Nephron (organoid): Measurements from ENCODE around the gene RPTOR.
A peak's percentile ranks its signal among the peaks of the same experiment; 100 is the strongest.

Source experiments
- H3K27ac Mint-ChIP-seq, 3 experiments: 2 replicates each; pipeline ENCODE4 v1.8.0; 2020; ENCODE audit warnings: mixed read lengths in 3 of 3, mild to moderate bottlenecking in 2 of 3, moderate library complexity in 1 of 3
- H3K27me3 Mint-ChIP-seq: 2 replicates; pipeline ENCODE4 v1.8.0; 2021; ENCODE audit warnings: low read depth, mild to moderate bottlenecking, moderate library complexity, mixed read lengths
- H3K36me3 Mint-ChIP-seq: 2 replicates; pipeline ENCODE4 v1.8.0; 2020; ENCODE audit warnings: low read depth, mixed read lengths
- H3K4me1 Mint-ChIP-seq: 2 replicates; pipeline ENCODE4 v1.8.0; 2020; ENCODE audit warnings: mixed read lengths
- H3K4me3 Mint-ChIP-seq, 3 experiments: 2 replicates each; pipeline ENCODE4 v1.8.0; 2020; ENCODE audit warnings: mild to moderate bottlenecking in 3 of 3, mixed read lengths in 3 of 3, moderate library complexity in 2 of 3
- H3K9me3 Mint-ChIP-seq: 2 replicates; pipeline ENCODE4 v1.8.0; 2020; ENCODE audit warnings: mixed read lengths
- TF ChIP-seq, protein P1 (sequence below), 3 experiments: fragments of 200-600 bp; sonication (generic); IDR thresholded peaks; one replicate each; pipeline ENCODE4 v1.5.0; 2021; ENCODE audit warnings: antibody characterized with exemption in 3 of 3; ENCODE audit not compliant: unreplicated experiment in 3 of 3

The RPTOR gene

DNA sequence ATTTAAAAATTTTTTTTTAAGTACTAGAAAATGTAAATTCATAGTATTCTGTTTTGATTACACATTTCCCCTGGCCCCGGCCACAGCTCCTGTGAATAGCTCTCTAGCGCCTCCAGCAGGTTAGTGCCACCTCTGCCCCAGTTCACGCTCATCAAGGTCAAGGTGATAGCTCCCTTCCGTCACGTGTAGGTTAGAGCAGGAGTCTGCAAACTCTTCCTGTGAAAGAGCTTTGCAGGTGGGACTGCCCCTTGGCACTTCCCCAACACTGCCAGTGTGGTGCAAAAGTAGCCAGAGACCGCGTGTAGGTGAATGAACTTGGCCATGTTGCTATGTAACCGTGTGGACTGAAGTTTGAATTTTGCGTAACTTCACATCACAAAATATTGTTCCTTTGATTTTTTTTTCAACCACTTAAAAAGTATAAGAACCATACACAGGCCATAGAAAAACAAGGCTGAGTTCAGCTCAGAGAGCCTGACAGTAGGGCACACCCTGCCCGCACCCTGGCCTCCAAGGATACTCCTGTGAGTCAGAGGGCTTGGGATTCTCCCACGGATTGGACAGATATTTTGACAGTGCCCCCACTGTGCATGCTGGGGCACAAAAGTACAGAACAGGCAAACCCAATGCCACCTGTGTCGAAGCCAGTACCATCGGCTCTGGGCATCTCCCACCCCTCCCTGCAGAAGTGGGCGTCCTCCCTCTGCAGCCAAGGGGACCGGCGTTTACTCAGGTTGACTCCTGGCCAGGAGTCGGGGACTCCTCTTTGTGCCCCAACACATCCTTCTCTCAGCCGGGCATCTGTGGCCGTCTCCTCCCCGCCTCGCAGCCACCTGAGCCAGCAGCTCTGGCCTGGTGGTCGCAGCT, 355.0 kb downstream of the RPTOR start:
- no peak overlapping the region for H3K4me3 Mint-ChIP-seq
- TF ChIP-seq, protein P1, sequence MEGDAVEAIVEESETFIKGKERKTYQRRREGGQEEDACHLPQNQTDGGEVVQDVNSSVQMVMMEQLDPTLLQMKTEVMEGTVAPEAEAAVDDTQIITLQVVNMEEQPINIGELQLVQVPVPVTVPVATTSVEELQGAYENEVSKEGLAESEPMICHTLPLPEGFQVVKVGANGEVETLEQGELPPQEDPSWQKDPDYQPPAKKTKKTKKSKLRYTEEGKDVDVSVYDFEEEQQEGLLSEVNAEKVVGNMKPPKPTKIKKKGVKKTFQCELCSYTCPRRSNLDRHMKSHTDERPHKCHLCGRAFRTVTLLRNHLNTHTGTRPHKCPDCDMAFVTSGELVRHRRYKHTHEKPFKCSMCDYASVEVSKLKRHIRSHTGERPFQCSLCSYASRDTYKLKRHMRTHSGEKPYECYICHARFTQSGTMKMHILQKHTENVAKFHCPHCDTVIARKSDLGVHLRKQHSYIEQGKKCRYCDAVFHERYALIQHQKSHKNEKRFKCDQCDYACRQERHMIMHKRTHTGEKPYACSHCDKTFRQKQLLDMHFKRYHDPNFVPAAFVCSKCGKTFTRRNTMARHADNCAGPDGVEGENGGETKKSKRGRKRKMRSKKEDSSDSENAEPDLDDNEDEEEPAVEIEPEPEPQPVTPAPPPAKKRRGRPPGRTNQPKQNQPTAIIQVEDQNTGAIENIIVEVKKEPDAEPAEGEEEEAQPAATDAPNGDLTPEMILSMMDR (IDR thresholded peaks at IDR 0.05; ENCODE audit: unreplicated experiment in 3 of 3), result peak; percentile 28 to 53 (median 42)
- H3K4me1 Mint-ChIP-seq, result peaks cover 24% of the 10 kb centered on the region
- H3K27ac Mint-ChIP-seq, result no peak overlapping the region
- no peaks in the 10 kb centered on the region for H3K9me3 Mint-ChIP-seq
- peaks cover 4% of the 10 kb centered on the region for H3K27me3 Mint-ChIP-seq
- H3K36me3 Mint-ChIP-seq, result peaks cover 48% of the 10 kb centered on the region

DNA sequence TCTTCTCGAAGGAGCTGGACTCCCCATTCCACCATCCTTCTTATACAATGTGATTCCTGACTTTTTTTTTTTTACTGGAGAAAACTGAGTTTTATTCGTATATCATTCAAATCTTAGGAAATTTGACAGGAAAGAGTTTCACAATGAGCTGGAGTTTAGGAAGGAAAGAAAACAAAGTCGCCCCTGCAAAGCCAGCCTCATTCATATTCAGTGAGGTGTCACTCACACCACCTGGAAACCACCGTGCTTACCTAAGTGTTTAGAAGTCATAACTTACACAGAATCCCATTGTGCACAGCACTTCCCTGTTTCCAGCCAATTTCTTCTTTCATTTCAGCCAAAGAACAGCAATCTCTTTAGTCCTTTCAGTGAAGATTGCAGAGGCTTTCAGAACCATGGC, 356.7 kb downstream of the RPTOR start:
- H3K4me3 Mint-ChIP-seq, result no peak overlapping the region
- H3K27ac Mint-ChIP-seq, result peak overlapping the region; percentile 67 to 85 (median 78)
- H3K9me3 Mint-ChIP-seq, result no peaks in the 10 kb centered on the region
- TF ChIP-seq, protein P1 (IDR thresholded peaks at IDR 0.05; ENCODE audit: unreplicated experiment in 3 of 3), result no peak
- H3K27me3 Mint-ChIP-seq, result peaks cover 4% of the 10 kb centered on the region
- H3K4me1 Mint-ChIP-seq, result peaks cover 27% of the 10 kb centered on the region
- H3K36me3 Mint-ChIP-seq, result peaks cover 36% of the 10 kb centered on the region

DNA sequence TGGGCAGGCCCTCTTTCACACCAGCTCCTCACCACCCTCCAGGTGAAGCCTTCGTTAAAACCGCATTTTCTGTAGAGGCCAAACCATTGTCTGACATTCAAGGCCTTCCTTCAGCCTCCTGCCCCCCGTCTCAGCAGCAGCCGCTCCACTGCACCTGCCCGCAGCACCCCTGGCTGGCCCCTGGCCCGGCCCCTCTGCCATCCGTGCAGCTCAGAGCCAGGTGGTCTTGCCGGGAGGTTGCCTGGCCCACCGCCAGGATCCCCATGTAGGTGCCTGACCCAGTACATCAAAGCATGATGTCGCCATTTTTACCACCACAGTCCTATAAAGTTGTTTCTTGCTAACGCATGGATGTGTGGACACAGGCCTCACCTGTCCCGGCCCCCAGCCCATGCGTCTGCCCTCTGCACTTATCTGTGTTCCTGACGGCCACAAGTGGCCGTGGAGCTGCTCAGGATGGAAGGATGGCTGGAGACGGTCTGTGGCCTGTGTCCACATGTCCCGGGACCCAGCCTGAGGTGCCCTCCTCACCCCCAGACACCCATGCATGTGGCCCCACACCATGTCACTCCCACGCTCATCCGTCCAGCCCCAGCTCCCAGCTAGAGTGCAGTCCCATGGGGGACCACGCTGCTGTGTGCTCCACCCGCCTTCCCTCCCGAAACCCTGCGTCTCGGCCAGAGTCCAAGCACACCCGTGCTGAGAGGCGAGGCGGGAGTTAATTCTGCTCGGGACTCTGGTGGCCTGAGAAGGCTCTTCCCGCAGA, 357.7 kb downstream of the RPTOR start:
- H3K27me3 Mint-ChIP-seq, result peaks cover 4% of the 10 kb centered on the region
- H3K36me3 Mint-ChIP-seq, result peaks cover 36% of the 10 kb centered on the region
- no peak overlapping the region for H3K4me3 Mint-ChIP-seq
- peak overlapping the region in 2 of 3 experiments; percentile 67 to 85 for H3K27ac Mint-ChIP-seq
- no peaks in the 10 kb centered on the region for H3K9me3 Mint-ChIP-seq
- peaks cover 27% of the 10 kb centered on the region for H3K4me1 Mint-ChIP-seq
- TF ChIP-seq, protein P1 (IDR thresholded peaks at IDR 0.05; ENCODE audit: unreplicated experiment in 3 of 3), result no peak

DNA sequence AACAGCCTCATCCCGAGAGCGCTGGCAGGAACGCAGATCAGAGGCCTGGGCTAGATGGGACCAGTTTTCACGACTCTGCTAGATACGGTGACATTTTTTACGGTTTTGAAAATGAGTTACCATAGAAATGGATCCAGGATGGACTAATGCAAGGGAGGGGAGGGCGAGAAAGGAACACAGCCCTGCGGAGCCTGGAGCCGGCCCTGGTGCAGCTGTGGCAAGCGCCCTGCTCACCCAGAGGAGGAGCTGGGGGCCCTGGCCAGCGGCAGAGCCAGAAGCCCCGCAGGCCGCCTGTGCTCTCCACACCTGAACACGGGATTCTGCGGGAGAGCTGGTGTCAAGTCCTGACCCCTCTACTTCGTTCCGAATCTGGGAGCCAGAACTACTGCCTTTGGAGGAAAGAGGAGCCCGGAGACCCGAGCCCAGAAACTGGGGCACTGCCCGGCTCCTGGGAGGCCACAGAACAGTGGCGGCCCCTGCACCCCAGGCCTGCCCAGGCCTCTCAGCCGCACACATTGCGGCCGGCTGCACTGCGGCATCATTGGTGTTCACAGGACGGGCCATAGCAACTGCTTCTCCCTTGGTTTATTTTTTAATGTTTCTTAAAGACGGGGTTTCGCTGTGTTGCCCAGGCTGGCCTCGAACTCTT, 358.4 kb downstream of the RPTOR start:
- Mint-ChIP-seq H3K27me3 (peaks cover 4% of the 10 kb centered on the region), H3K36me3 (peaks cover 39% of the 10 kb centered on the region), H3K9me3 (no peaks in the 10 kb centered on the region), H3K27ac (no peak overlapping the region), H3K4me3 (no peak overlapping the region), H3K4me1 (peaks cover 27% of the 10 kb centered on the region)
- TF ChIP-seq, protein P1 (IDR thresholded peaks at IDR 0.05; ENCODE audit: unreplicated experiment in 3 of 3), result no peak

DNA sequence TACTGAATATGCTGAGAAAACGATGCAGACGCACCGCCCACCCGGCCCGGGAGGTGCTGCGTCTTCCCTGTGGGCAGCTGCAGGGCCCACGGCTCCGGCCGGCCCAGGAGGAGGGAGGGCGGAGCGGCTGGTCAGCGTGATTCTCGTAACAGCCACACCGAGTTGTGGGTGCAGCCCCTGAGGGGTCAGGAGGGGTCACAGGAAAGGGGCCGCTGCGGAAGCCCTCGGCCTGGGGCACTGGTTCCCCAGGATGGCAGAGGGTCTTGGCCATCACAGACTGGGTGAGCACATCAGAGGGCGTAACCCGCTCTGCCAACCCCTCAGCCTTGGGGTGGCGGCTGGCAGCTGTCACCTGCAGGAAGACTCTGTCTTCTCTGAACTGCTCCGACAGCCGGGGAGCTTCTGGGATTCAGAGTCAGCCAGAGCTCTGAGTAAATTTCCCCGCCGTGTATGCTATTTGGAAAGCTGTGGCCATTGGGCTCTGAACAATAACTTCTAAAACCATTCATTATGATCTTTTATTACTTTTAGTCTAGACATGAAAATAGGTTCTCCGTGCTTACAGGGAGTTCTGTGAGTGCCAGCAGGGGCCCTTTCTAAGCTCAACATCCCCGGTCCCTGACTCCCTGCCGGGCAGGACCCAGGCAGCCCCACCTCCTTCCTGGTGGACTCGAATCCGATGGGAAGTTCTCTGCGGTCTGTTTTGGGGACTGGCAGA, 359.6 kb downstream of the RPTOR start:
- H3K36me3 Mint-ChIP-seq, result peaks cover 40% of the 10 kb centered on the region
- H3K27ac Mint-ChIP-seq, result peak overlapping the region in 2 of 3 experiments; percentile 77 to 82
- peaks cover 27% of the 10 kb centered on the region for H3K4me1 Mint-ChIP-seq
- TF ChIP-seq, protein P1 (IDR thresholded peaks at IDR 0.05; ENCODE audit: unreplicated experiment in 3 of 3), result no peak
- H3K4me3 Mint-ChIP-seq, result peak overlapping the region in 1 of 3 experiments; percentile 34
- H3K27me3 Mint-ChIP-seq, result peaks cover 4% of the 10 kb centered on the region
- H3K9me3 Mint-ChIP-seq, result no peaks in the 10 kb centered on the region
